Smooth muscle cell of trachea (primary cell): ENCODE results near the gene SETD1B. TPM values are rescaled to one million over a fixed set of nuclear protein-coding genes. Genes with fewer than 3 reads are reported as not detected.

Source experiments
- total RNA-seq: library from RNA; depleted of rRNA; stranded (reverse); fragments of >200 nt; gene quantifications from 2 replicates; pipeline ENCODE4 v1.2.1, GENCODE V29; 2014

Gene SETD1B
- total RNA-seq: 5.1 and 7.4 TPM in 2 replicates

DNA sequence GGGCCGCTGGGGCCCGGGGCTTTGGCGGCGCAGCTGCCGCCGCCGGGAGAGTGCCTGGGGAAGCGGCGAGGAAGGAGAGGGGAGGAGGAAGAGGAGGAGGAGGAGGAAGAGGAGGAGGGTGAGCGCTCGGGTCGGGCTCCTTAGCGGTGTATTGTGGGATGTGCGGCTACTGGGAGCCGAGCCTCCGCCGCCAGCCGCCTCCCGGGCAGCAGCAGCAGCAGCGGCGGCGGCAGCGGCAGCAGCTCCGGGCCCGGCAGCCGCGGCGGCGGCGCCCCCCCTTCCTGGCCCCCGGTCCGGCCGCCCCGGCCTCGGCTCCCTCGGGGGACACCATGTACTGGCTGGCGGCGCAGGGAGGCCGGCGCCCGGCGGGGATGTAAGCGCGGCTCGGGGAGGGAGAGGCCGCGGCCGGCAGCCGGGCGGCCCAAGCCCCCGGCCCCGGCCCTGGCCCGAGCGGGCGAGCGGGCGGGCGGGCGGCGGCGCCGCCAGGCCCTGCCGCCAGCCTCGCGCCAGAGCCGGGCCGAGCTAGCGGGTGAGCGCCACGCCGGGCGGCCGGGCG is at the start of gene SETD1B:
Gene SETD1B (plus strand): TSS at position 149 of the 556 bp plus-strand sequence. CDS start 729 bp downstream, outside the sequence.

DNA sequence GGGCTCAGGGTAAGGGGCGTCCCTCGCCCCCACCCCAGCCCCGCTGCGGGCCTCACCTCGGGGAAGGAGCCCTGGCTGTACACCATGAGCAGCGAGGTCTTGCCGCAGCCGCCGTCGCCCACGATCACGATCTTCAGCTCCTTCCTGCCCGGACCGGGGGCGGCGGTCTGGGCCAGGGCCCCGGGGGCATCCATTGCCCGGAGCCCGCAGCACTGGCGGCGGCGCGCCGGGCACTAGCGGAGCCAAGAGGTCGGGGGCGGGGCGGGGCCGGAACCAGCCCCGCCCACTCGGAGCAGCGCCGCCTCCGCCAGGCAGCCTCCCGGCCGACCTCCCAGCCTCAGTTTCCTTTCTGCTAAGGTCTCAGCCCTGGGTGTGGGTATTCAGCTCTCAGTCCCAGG is 10.4 kb upstream of the SETD1B start, which contains the start of gene RHOF:
Gene RHOF (minus strand): TSS at position 249 of the 398 bp plus-strand sequence. CDS start 55 bp downstream, at position 194.

DNA sequence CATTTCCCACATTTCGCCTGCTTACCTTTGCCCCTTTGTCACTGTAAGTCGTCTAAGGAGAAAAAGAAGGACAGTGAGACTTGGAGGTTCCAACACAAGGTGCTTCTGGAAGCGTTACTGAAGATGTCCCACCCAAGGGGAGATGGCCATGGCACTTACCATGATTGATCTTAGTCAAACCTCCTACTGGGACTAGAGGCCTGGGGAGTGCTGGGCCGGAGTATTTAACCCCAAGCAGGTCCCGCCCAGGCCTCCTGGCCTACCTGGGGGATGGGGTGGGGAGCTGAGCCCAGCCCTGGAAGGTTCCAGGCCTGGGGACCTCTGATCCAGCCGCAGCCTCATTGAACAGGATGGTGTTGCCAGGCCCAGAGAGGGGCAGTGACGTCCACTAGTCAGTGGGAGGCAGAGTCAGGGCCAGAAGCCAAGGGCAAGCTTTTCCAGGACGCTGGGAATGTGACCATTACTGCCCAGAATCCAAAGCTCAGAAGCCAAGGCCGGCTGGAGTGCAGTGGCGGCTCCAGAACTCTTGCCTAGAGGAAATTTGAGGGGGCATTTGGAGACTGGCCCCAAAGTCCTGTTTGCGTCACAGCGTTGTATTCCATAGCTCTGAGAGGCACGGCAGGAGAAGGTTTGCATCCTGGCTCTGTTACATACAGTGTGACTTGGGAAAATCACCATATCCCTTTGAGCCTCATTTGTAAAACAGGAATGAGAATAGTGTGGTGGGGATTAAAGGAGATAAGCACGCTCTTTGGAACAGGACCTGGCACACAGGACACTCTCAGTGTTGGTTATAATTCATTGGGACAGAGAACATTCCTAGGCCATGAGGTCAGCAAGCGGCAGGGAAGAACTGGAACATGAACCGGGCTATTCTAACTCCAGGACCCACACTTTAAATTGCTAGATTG is 55.1 kb downstream of the SETD1B start, which contains the start of gene HPD:
Gene HPD (minus strand): TSS at position 198 of the 911 bp plus-strand sequence. CDS start 36 bp downstream, at position 162.

Other genes with a start within 250 kb of the SETD1B start
- gene KDM2B, start 223.0 kb upstream of the SETD1B start, total RNA-seq: 41.7 and 47.5 TPM in 2 replicates
- 8.3 and 14.4 TPM in 2 replicates for gene ORAI1, start 177.5 kb upstream of the SETD1B start, total RNA-seq
- gene MORN3, start 134.4 kb upstream of the SETD1B start, total RNA-seq: 0.33 and 0.73 TPM in 2 replicates
- 11.5 and 17.5 TPM in 2 replicates for gene TMEM120B, start 91.3 kb upstream of the SETD1B start, total RNA-seq
- gene RHOF, start 10.3 kb upstream of the SETD1B start, total RNA-seq: 8.8 and 9.3 TPM in 2 replicates
- gene HPD, start 54.9 kb downstream of the SETD1B start, total RNA-seq: 0.66 and 1.3 TPM in 2 replicates
- gene PSMD9, start 84.8 kb downstream of the SETD1B start, total RNA-seq: 94.4 and 139 TPM in 2 replicates
- gene CFAP251, start 114.6 kb downstream of the SETD1B start, total RNA-seq: 1.6 and 4.8 TPM in 2 replicates
- gene BCL7A, start 217.9 kb downstream of the SETD1B start, total RNA-seq: 4.5 and 5.3 TPM in 2 replicates